Measurements from ENCODE around the gene TNFAIP8L3.
"Not testable (repeated sequence)": the region's sequence is repeated elsewhere in the genome, so short reads cannot be mapped to it uniquely, and the experiment has no call there.

The TNFAIP8L3 gene

GRCh38 chr15:51131596-51132290, 37.0 kb upstream of the TNFAIP8L3 start:
- H3K27me3 ChIP-seq (ENCODE audit: control insufficient read depth, insufficient read depth, low read length) = no peaks in the 10 kb centered on the region
- H3K4me1 ChIP-seq (ENCODE audit: control insufficient read depth, insufficient read depth, low read length) = no peaks in the 10 kb centered on the region
- no peak overlapping the region for H3K4me3 ChIP-seq (ENCODE audit: low read depth, low read length)
- no peaks in the 10 kb centered on the region for H3K36me3 ChIP-seq (ENCODE audit: control insufficient read depth, insufficient read depth, low read length)
- no peak overlapping the region for H3K9ac ChIP-seq (ENCODE audit: low read depth, low read length)
- no peaks in the 10 kb centered on the region for H3K9me3 ChIP-seq (ENCODE audit: control insufficient read depth, insufficient read depth, low read length)

GRCh38 chr15:51130344-51130743, 35.6 kb upstream of the TNFAIP8L3 start:
- Histone ChIP-seq H3K4me3 (ENCODE audit: low read depth, low read length) (no peak overlapping the region), H3K9ac (ENCODE audit: low read depth, low read length) (no peak overlapping the region), H3K36me3 (ENCODE audit: control insufficient read depth, insufficient read depth, low read length) (no peaks in the 10 kb centered on the region), H3K4me1 (ENCODE audit: control insufficient read depth, insufficient read depth, low read length) (no peaks in the 10 kb centered on the region), H3K27me3 (ENCODE audit: control insufficient read depth, insufficient read depth, low read length) (no peaks in the 10 kb centered on the region), H3K9me3 (ENCODE audit: control insufficient read depth, insufficient read depth, low read length) (no peaks in the 10 kb centered on the region)

- Histone ChIP-seq H3K9me3 (ENCODE audit: control insufficient read depth, insufficient read depth, low read length) (no peaks in the 10 kb centered on the region), H3K36me3 (ENCODE audit: control insufficient read depth, insufficient read depth, low read length) (no peaks in the 10 kb centered on the region), H3K4me3 (ENCODE audit: low read depth, low read length) (no peak overlapping the region), H3K27me3 (ENCODE audit: control insufficient read depth, insufficient read depth, low read length) (no peaks in the 10 kb centered on the region), H3K4me1 (ENCODE audit: control insufficient read depth, insufficient read depth, low read length) (no peaks in the 10 kb centered on the region), H3K9ac (ENCODE audit: low read depth, low read length) (no peak overlapping the region)
Observed at GRCh38 chr15:51129535-51130188, 35.0 kb upstream of the TNFAIP8L3 start.

GRCh38 chr15:51128701-51129100, 34.0 kb upstream of the TNFAIP8L3 start:
- no peak overlapping the region for H3K4me3 ChIP-seq (ENCODE audit: low read depth, low read length)

GRCh38 chr15:51126842-51127241, 32.1 kb upstream of the TNFAIP8L3 start:
- Histone ChIP-seq H3K4me3 (ENCODE audit: low read depth, low read length) (no peak overlapping the region), H3K4me1 (ENCODE audit: control insufficient read depth, insufficient read depth, low read length) (no peaks in the 10 kb centered on the region), H3K9me3 (ENCODE audit: control insufficient read depth, insufficient read depth, low read length) (no peaks in the 10 kb centered on the region), H3K27me3 (ENCODE audit: control insufficient read depth, insufficient read depth, low read length) (no peaks in the 10 kb centered on the region), H3K9ac (ENCODE audit: low read depth, low read length) (no peak overlapping the region), H3K36me3 (ENCODE audit: control insufficient read depth, insufficient read depth, low read length) (no peaks in the 10 kb centered on the region)

More at GRCh38 chr15:51128701-51129100, 34.0 kb upstream of the TNFAIP8L3 start:
- Histone ChIP-seq H3K4me1 (ENCODE audit: control insufficient read depth, insufficient read depth, low read length) (no peaks in the 10 kb centered on the region), H3K36me3 (ENCODE audit: control insufficient read depth, insufficient read depth, low read length) (no peaks in the 10 kb centered on the region), H3K9ac (ENCODE audit: low read depth, low read length) (no peak overlapping the region), H3K9me3 (ENCODE audit: control insufficient read depth, insufficient read depth, low read length) (no peaks in the 10 kb centered on the region), H3K27me3 (ENCODE audit: control insufficient read depth, insufficient read depth, low read length) (no peaks in the 10 kb centered on the region)

GRCh38 chr15:51123002-51123401, 28.3 kb upstream of the TNFAIP8L3 start:
- H3K9me3 ChIP-seq (ENCODE audit: control insufficient read depth, insufficient read depth, low read length); H3K4me1 ChIP-seq (ENCODE audit: control insufficient read depth, insufficient read depth, low read length); H3K36me3 ChIP-seq (ENCODE audit: control insufficient read depth, insufficient read depth, low read length); H3K9ac ChIP-seq (ENCODE audit: low read depth, low read length); H3K4me3 ChIP-seq (ENCODE audit: low read depth, low read length); H3K27me3 ChIP-seq (ENCODE audit: control insufficient read depth, insufficient read depth, low read length): not testable (repeated sequence)

GRCh38 chr15:51121631-51122225, 27.0 kb upstream of the TNFAIP8L3 start:
- no peaks in the 10 kb centered on the region for H3K27me3 ChIP-seq (ENCODE audit: control insufficient read depth, insufficient read depth, low read length)
- no peaks in the 10 kb centered on the region for H3K4me1 ChIP-seq (ENCODE audit: control insufficient read depth, insufficient read depth, low read length)
- no peaks in the 10 kb centered on the region for H3K36me3 ChIP-seq (ENCODE audit: control insufficient read depth, insufficient read depth, low read length)
- no peak overlapping the region for H3K9ac ChIP-seq (ENCODE audit: low read depth, low read length)
- no peaks in the 10 kb centered on the region for H3K9me3 ChIP-seq (ENCODE audit: control insufficient read depth, insufficient read depth, low read length)
- H3K4me3 ChIP-seq (ENCODE audit: low read depth, low read length) = no peak overlapping the region

GRCh38 chr15:51121118-51121517, 26.4 kb upstream of the TNFAIP8L3 start:
- Histone ChIP-seq H3K4me3 (ENCODE audit: low read depth, low read length) (no peak overlapping the region), H3K4me1 (ENCODE audit: control insufficient read depth, insufficient read depth, low read length) (peaks cover 4% of the 10 kb centered on the region), H3K27me3 (ENCODE audit: control insufficient read depth, insufficient read depth, low read length) (no peaks in the 10 kb centered on the region), H3K9me3 (ENCODE audit: control insufficient read depth, insufficient read depth, low read length) (no peaks in the 10 kb centered on the region), H3K9ac (ENCODE audit: low read depth, low read length) (no peak overlapping the region), H3K36me3 (ENCODE audit: control insufficient read depth, insufficient read depth, low read length) (no peaks in the 10 kb centered on the region)

GRCh38 chr15:51119120-51119519, 24.4 kb upstream of the TNFAIP8L3 start:
- no peaks in the 10 kb centered on the region for H3K9me3 ChIP-seq (ENCODE audit: control insufficient read depth, insufficient read depth, low read length)
- H3K4me3 ChIP-seq (ENCODE audit: low read depth, low read length) = no peak overlapping the region
- H3K9ac ChIP-seq (ENCODE audit: low read depth, low read length) = no peak overlapping the region
- peaks cover 4% of the 10 kb centered on the region for H3K4me1 ChIP-seq (ENCODE audit: control insufficient read depth, insufficient read depth, low read length)
- no peaks in the 10 kb centered on the region for H3K27me3 ChIP-seq (ENCODE audit: control insufficient read depth, insufficient read depth, low read length)
- H3K36me3 ChIP-seq (ENCODE audit: control insufficient read depth, insufficient read depth, low read length) = no peaks in the 10 kb centered on the region

GRCh38 chr15:51117270-51117669, 22.6 kb upstream of the TNFAIP8L3 start:
- Histone ChIP-seq H3K9me3 (ENCODE audit: control insufficient read depth, insufficient read depth, low read length) (no peaks in the 10 kb centered on the region), H3K27me3 (ENCODE audit: control insufficient read depth, insufficient read depth, low read length) (no peaks in the 10 kb centered on the region)

GRCh38 chr15:51114437-51115119, 19.9 kb upstream of the TNFAIP8L3 start:
- Histone ChIP-seq H3K36me3 (ENCODE audit: control insufficient read depth, insufficient read depth, low read length) (no peaks in the 10 kb centered on the region), H3K27me3 (ENCODE audit: control insufficient read depth, insufficient read depth, low read length) (no peaks in the 10 kb centered on the region), H3K9ac (ENCODE audit: low read depth, low read length) (no peak overlapping the region), H3K4me3 (ENCODE audit: low read depth, low read length) (no peak overlapping the region), H3K9me3 (ENCODE audit: control insufficient read depth, insufficient read depth, low read length) (no peaks in the 10 kb centered on the region), H3K4me1 (ENCODE audit: control insufficient read depth, insufficient read depth, low read length) (peaks cover 7% of the 10 kb centered on the region)

More at GRCh38 chr15:51117270-51117669, 22.6 kb upstream of the TNFAIP8L3 start:
- H3K4me1 ChIP-seq (ENCODE audit: control insufficient read depth, insufficient read depth, low read length) = peaks cover 5% of the 10 kb centered on the region
- H3K36me3 ChIP-seq (ENCODE audit: control insufficient read depth, insufficient read depth, low read length) = no peaks in the 10 kb centered on the region
- no peak overlapping the region for H3K9ac ChIP-seq (ENCODE audit: low read depth, low read length)
- no peak overlapping the region for H3K4me3 ChIP-seq (ENCODE audit: low read depth, low read length)
